SK-N-MC (cell line): Measurements from ENCODE around the gene ABHD1.

Source experiments
- EZH2 ChIP-seq: fragments of 200-600 bp; sonication (generic); IDR thresholded peaks from one replicate; pipeline ENCODE4 v1.6.1; 2017; ENCODE audit warnings: antibody characterized with exemption
- POLR2AphosphoS5 ChIP-seq: IDR thresholded peaks from 2 replicates; pipeline ENCODE4 v1.6.1; 2012; ENCODE audit warnings: mild to moderate bottlenecking, low read depth, low read length, borderline replicate concordance

DNA sequence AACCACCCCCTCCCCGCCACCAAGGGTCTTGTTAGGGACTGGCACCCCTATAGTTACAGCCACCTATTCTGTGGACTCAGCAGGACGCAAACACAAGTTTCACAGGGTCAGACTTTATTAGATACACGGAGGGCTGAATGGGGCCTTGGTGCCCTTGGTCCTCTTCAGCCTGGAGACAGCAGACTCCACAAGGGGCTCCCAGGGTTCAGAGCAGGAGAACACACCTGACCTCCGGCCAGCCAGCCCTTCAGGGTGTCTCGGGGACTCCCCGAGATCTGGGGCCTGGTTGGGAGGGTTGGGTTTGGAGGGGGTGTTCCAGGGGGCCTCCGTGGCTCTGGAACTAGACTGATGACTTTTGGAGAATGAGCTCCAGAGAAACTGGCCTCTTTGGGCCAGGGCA, 13.1 kb downstream of the ABHD1 start:
- TF ChIP-seq EZH2 (no peak), POLR2AphosphoS5 (no peak)
